KMS-11 (cell line): ENCODE results near the gene CTDP1.

Experiments used
- H2AFZ ChIP-seq: fragments of 200-600 bp; sonication (generic); 2 replicates; pipeline ENCODE4 v1.6.1; 2016; ENCODE audit warnings: antibody characterized with exemption, mixed run types, low read depth
- H3K27ac ChIP-seq: fragments of 200-600 bp; sonication (generic); 2 replicates; pipeline ENCODE4 v1.6.1; 2016; ENCODE audit warnings: mild to moderate bottlenecking, mixed run types
- H3K27me3 ChIP-seq: fragments of 200-600 bp; sonication (generic); 2 replicates; pipeline ENCODE4 v1.6.1; 2017; ENCODE audit warnings: mild to moderate bottlenecking, low read depth, mixed run types, moderate library complexity; ENCODE audit not compliant: insufficient read depth
- H3K36me3 ChIP-seq: fragments of 200-600 bp; sonication (generic); 2 replicates; pipeline ENCODE4 v1.6.1; 2017; ENCODE audit warnings: mild to moderate bottlenecking, mixed run types; ENCODE audit not compliant: insufficient read depth
- H3K4me1 ChIP-seq: fragments of 200-600 bp; sonication (generic); 2 replicates; pipeline ENCODE4 v1.6.1; 2016; ENCODE audit warnings: mild to moderate bottlenecking, low read depth, mixed run types; ENCODE audit not compliant: poor library complexity, severe bottlenecking
- H3K4me2 ChIP-seq: fragments of 200-600 bp; sonication (generic); 2 replicates; pipeline ENCODE4 v1.7.0; 2016; ENCODE audit warnings: mild to moderate bottlenecking, mixed run types
- H3K4me3 ChIP-seq: fragments of 200-600 bp; sonication (generic); IDR thresholded peaks from 2 replicates; pipeline ENCODE4 v1.6.1; 2017; ENCODE audit warnings: low read depth, low read length, mixed read lengths; ENCODE audit not compliant: insufficient read depth
- H3K79me2 ChIP-seq: fragments of 200-600 bp; sonication (generic); 2 replicates; pipeline ENCODE4 v1.6.1; 2016; ENCODE audit warnings: low read depth, mixed run types; ENCODE audit not compliant: insufficient read depth
- H3K9ac ChIP-seq: fragments of 200-600 bp; sonication (generic); 2 replicates; pipeline ENCODE4 v1.6.1; 2016; ENCODE audit warnings: mild to moderate bottlenecking, mixed run types
- H4K20me1 ChIP-seq: fragments of 200-600 bp; sonication (generic); 2 replicates; pipeline ENCODE4 v1.6.1; 2016; ENCODE audit warnings: mild to moderate bottlenecking, mixed run types; ENCODE audit not compliant: insufficient read depth
- TF ChIP-seq, protein P1 (sequence below): fragments of 200-600 bp; sonication (generic); conservative IDR thresholded peaks from 2 replicates; pipeline ENCODE4 v1.6.1; 2017; ENCODE audit warnings: low read depth, mild to moderate bottlenecking, antibody characterized with exemption, low read length, moderate library complexity, mixed read lengths

CTDP1 gene

DNA sequence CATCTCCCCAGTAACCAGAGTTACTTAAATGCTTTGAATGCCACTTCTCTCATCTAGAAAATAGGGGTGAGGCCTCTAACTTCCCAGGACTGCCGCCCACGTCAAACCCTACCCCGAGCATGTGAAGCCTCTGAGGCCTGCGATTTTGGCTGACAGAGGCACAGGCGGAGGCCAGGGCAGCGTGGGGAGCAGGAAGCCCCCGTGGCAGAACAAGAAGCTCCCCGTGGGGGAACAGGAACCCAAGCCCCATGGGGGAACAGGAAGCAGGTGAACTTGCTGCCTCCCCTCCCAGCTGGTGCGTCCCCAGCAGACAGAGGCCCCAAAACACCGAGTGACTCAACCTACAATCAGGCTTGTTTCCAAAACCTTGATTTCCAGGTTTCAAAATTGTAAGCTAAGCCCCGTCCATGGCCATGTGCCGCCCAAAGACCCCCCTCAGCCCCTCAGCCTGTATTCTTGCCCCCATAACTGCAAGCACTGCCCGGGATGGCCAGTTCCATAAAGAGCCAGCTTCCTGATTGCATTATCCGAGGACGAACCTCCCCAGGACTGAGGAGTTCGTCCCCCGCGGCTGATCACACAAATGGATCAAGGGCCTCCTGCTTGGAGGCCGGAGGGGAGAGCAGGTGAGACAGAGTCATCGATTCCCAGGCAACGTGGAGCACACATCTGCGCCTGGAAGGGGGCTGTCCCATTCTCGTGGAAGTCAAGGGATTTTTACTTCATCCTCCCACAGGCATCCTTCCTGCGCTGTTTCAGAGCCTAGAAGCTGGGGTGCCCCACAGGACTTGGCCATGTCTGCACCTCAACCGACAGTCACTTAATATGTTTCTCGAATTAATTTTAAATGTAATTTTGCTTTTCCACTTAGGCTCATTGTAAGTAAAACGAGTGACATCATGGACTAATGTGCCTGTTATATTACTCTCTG lies 36.3 kb upstream of the CTDP1 start:
- H3K79me2 ChIP-seq: no peaks in the 10 kb centered on the region
- 0 out of 2 replicates have a peak overlapping the region, but pooled peaks have one; percentile 5 for H3K4me2 ChIP-seq
- H2AFZ ChIP-seq: no peak overlapping the region

DNA sequence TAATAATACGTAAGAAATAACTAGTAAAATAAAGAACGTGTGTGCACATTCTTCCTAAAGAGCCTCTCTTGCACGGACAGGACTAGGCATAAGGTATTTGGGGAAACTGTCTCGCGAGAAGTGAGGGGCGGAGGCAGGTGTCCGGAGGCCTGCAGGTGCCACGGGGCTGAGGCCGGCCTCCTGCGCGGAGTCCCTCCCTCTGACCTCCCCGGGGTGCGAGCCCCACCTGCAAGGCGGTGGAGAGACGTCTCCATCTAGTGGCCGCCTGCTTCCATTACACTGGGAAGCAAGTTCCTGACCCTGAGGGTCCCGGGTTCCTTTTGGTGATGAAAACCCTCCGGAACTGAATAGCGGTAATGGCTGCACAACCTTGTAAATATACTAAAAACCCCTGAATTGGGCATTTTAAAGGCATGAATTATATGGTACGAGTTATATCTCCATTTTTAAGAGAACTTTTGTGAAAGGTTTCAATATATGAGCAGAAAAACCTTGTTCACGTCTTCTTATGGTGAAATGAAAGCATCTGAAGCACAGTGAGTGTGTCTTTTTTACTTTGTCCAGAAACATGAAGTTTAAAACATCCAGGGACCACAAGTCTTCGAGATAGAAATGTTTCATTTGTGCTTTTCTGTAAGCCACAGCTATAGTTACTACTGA lies 35.5 kb upstream of the CTDP1 start:
- Histone ChIP-seq H3K4me1 (peaks cover 7% of the 10 kb centered on the region), H3K27me3 (no peaks in the 10 kb centered on the region), H3K4me3 (no peak overlapping the region), H3K27ac (no peak overlapping the region), H3K4me2 (peak overlapping the region; percentile 5; the same call in 1 of the 2 replicates), H3K9ac (no peak overlapping the region), H4K20me1 (no peaks in the 10 kb centered on the region), H3K36me3 (no peaks in the 10 kb centered on the region), H3K79me2 (no peaks in the 10 kb centered on the region), H2AFZ (peak overlapping the region; percentile 7; the same call in 1 of the 2 replicates)
- TF ChIP-seq, protein P1, sequence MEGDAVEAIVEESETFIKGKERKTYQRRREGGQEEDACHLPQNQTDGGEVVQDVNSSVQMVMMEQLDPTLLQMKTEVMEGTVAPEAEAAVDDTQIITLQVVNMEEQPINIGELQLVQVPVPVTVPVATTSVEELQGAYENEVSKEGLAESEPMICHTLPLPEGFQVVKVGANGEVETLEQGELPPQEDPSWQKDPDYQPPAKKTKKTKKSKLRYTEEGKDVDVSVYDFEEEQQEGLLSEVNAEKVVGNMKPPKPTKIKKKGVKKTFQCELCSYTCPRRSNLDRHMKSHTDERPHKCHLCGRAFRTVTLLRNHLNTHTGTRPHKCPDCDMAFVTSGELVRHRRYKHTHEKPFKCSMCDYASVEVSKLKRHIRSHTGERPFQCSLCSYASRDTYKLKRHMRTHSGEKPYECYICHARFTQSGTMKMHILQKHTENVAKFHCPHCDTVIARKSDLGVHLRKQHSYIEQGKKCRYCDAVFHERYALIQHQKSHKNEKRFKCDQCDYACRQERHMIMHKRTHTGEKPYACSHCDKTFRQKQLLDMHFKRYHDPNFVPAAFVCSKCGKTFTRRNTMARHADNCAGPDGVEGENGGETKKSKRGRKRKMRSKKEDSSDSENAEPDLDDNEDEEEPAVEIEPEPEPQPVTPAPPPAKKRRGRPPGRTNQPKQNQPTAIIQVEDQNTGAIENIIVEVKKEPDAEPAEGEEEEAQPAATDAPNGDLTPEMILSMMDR: peak; percentile 99

More for the DNA sequence above, 36.3 kb upstream of the CTDP1 start:
- Histone ChIP-seq H3K9ac (no peak overlapping the region), H3K4me1 (peaks cover 7% of the 10 kb centered on the region), H3K36me3 (no peaks in the 10 kb centered on the region), H3K27me3 (no peaks in the 10 kb centered on the region), H4K20me1 (no peaks in the 10 kb centered on the region), H3K4me3 (no peak overlapping the region), H3K27ac (no peak overlapping the region)
- TF ChIP-seq, protein P1: no peak

DNA sequence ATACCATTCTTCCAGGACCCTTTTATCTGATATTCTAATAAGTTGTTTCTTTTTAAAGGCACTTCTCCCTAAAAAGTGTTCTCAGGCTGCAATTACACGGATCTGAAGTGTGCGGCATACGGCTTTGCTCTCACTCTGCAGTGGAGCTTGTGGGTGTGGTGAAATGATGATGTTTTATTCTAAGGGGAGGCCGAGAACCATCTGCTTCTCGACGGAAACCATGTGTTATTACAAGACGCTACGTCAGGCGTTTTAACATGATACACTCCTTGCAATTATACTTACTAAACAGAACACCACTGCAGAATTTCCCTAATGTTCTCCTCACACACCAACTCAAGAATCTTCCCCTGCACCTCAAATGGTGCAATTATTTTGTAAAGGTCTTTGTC lies 34.9 kb upstream of the CTDP1 start:
- Histone ChIP-seq H3K4me2 (0 out of 2 replicates have a peak overlapping the region, but pooled peaks have one; percentile 5), H3K9ac (no peak overlapping the region), H3K27ac (no peak overlapping the region)

DNA sequence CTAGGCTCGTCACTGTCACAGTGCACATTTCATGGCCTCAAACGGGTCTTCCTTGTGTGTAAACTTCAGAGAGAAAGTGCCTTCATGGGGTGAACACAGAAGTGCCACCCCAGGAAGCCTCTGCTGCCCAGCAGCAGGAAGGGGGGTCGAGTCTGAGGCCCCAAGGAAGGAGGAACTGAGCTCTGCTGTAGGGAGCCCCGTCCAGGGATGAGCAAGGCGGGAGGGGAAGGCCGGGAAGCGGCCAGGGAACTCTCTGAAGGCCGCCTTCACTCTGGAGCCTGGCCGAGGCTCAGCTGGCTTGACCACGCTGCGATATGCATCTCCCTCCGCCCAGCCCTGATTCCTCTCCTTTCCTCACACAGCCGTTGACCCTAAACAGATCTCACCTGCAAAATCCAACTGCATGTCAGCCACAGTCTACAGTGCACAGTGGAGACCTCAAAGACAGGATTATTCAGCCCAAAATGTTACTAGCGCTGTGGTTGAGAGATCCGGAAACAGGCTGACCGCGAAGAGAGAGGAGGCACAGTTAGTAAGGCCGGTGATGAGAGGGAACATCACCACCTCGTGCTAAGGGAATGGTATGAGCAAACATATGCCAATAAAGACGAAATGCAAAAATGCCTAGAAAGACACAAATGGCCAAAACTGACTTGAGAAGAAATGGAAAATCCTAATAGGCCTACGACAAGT lies 34.2 kb upstream of the CTDP1 start:
- TF ChIP-seq, protein P1: no peak
- no peaks in the 10 kb centered on the region for H3K79me2 ChIP-seq
- H3K4me1 ChIP-seq: peaks cover 7% of the 10 kb centered on the region
- no peak overlapping the region for H3K27ac ChIP-seq
- no peaks in the 10 kb centered on the region for H3K36me3 ChIP-seq
- no peaks in the 10 kb centered on the region for H3K27me3 ChIP-seq
- H3K4me3 ChIP-seq: no peak overlapping the region
- no peak overlapping the region for H2AFZ ChIP-seq
- no peaks in the 10 kb centered on the region for H4K20me1 ChIP-seq
- H3K9ac ChIP-seq: no peak overlapping the region
- H3K4me2 ChIP-seq: no peak overlapping the region

More for the DNA sequence above, 34.9 kb upstream of the CTDP1 start:
- Histone ChIP-seq H3K4me3 (no peak overlapping the region), H2AFZ (peak overlapping the region; percentile 7; the same call in 1 of the 2 replicates), H4K20me1 (no peaks in the 10 kb centered on the region), H3K4me1 (peaks cover 7% of the 10 kb centered on the region), H3K79me2 (no peaks in the 10 kb centered on the region), H3K36me3 (no peaks in the 10 kb centered on the region), H3K27me3 (no peaks in the 10 kb centered on the region)
- TF ChIP-seq, protein P1: no peak
